PC-3 (cell line): ENCODE measurements around the gene SPSB1. TPM values are rescaled to one million over a fixed set of nuclear protein-coding genes. Genes with fewer than 3 reads are reported as not detected.

Experiments
- ATAC-seq: fragments of 200-7000 bp; cut with Tn5 transposase; 2 replicates; pipeline ENCODE4 v1.9.1; 2020; ENCODE audit warnings: mild to moderate bottlenecking, moderate library complexity
- BruUV-seq: library from RNA; stranded (reverse); fragments of 400-500 nt; replicated peaks from 2 replicates; lab custom pipeline; 2021; lab: Mats Ljungman, UMichigan
- CTCF ChIA-PET: fragments of 300-600 bp; sonication (Branson Sonifier 250); formaldehyde crosslinking; loops from one replicate; lab custom pipeline; 2022; ENCODE audit warnings: antibody characterized with exemption; lab: Charles Lee
- POLR2A ChIA-PET: fragments of 300-600 bp; sonication (Branson Sonifier 250); formaldehyde crosslinking; loops from one replicate; lab custom pipeline; 2022; ENCODE audit warnings: antibody characterized with exemption; ENCODE audit not compliant: unreplicated experiment; lab: Charles Lee
- DNase-seq: peaks from one replicate; pipeline ENCODE4 v3.0.0-alpha.2; 2015
- H2AFZ ChIP-seq: fragments of 300-600 bp; sonication (generic); 2 replicates; pipeline ENCODE4 v1.6.0; 2016; ENCODE audit warnings: antibody characterized with exemption, low read length
- H3F3A ChIP-seq: fragments of 300-600 bp; sonication (generic); one replicate; pipeline ENCODE4 v1.6.0; 2017; ENCODE audit warnings: antibody characterized with exemption, low read length, control low read depth, mild to moderate bottlenecking; ENCODE audit not compliant: unreplicated experiment
- H3K27ac ChIP-seq: fragments of 300-600 bp; sonication (generic); 2 replicates; pipeline ENCODE4 v1.5.1; 2016; ENCODE audit warnings: mild to moderate bottlenecking, low read length
- H3K27me3 ChIP-seq: fragments of 300-600 bp; sonication (generic); 2 replicates; pipeline ENCODE4 v1.6.1; 2016; ENCODE audit warnings: low read length, mixed read lengths
- H3K36me3 ChIP-seq: fragments of 300-600 bp; sonication (generic); 2 replicates; pipeline ENCODE4 v1.6.1; 2016; ENCODE audit warnings: low read depth, mixed run types, low read length, mixed read lengths
- H3K4me1 ChIP-seq: fragments of 300-600 bp; sonication (generic); 2 replicates; pipeline ENCODE4 v1.5.1; 2016; ENCODE audit warnings: low read length; ENCODE audit not compliant: insufficient read depth
- H3K4me2 ChIP-seq: fragments of 300-600 bp; sonication (generic); 2 replicates; pipeline ENCODE4 v1.6.0; 2016; ENCODE audit warnings: low read length
- H3K4me3 ChIP-seq: fragments of 300-600 bp; sonication (generic); 2 replicates; pipeline ENCODE4 v1.5.1; 2016; ENCODE audit warnings: mild to moderate bottlenecking, low read length, mixed read lengths
- H3K79me2 ChIP-seq: fragments of 300-600 bp; sonication (generic); 2 replicates; pipeline ENCODE4 v1.6.1; 2017; ENCODE audit warnings: low read length, mixed read lengths
- H3K9ac ChIP-seq: fragments of 300-600 bp; sonication (generic); 2 replicates; pipeline ENCODE4 v1.6.0; 2016; ENCODE audit warnings: mild to moderate bottlenecking, low read length
- H3K9me2 ChIP-seq: fragments of 300-600 bp; sonication (generic); replicated peaks from 2 replicates; pipeline ENCODE4 v1.6.1; 2016; ENCODE audit warnings: mixed run types, low read length, mixed read lengths
- H3K9me3 ChIP-seq: fragments of 300-600 bp; sonication (generic); 2 replicates; pipeline ENCODE4 v1.6.1; 2016; ENCODE audit warnings: low read length, mixed read lengths
- H4K20me1 ChIP-seq: fragments of 300-600 bp; sonication (generic); 2 replicates; pipeline ENCODE4 v1.6.1; 2016; ENCODE audit warnings: low read length, mixed read lengths
- EZH2 ChIP-seq: fragments of 300-600 bp; sonication (generic); IDR thresholded peaks from one replicate; pipeline ENCODE4 v1.6.1; 2017; ENCODE audit warnings: antibody characterized with exemption, mild to moderate bottlenecking, low read length; ENCODE audit not compliant: unreplicated experiment
- EZH2phosphoT487 ChIP-seq: fragments of 300-600 bp; sonication (generic); IDR thresholded peaks from 2 replicates; pipeline ENCODE4 v1.6.1; 2018; ENCODE audit warnings: mild to moderate bottlenecking, antibody characterized with exemption, low read length, borderline replicate concordance
- intact Hi-C: fragments of 100-400 bp; cut with micrococcal nuclease; formaldehyde crosslinking; loops from 2 replicates; pipeline ENCODE4 v1.9.0; 2023
- total RNA-seq: library from RNA; depleted of rRNA; stranded (reverse); fragments of >200 nt; gene quantifications from 2 replicates; pipeline ENCODE4 v1.2.3, GENCODE V29; 2014
- TF ChIP-seq, protein P1 (sequence below): fragments of 300-600 bp; sonication (generic); conservative IDR thresholded peaks from 2 replicates; pipeline ENCODE4 v1.5.1; 2017; ENCODE audit warnings: antibody characterized with exemption, low read depth, mild to moderate bottlenecking, low read length

Gene SPSB1
- total RNA-seq, 1 experiment from 2014 or later = 18.1 TPM

- ChIA-PET CTCF (no interaction called here), POLR2A (no interaction called here)
- no peak for ATAC-seq
- no TSS peak for BruUV-seq
- Histone ChIP-seq H3F3A (no peaks in the 10 kb centered on the region), H3K4me1 (peaks cover 37% of the 10 kb centered on the region), H2AFZ (no peak overlapping the region), H4K20me1 (no peaks in the 10 kb centered on the region), H3K9me3 (no peaks in the 10 kb centered on the region), H3K4me2 (no peak overlapping the region), H3K4me3 (no peak overlapping the region), H3K79me2 (no peaks in the 10 kb centered on the region), H3K9me2 (no peaks in the 10 kb centered on the region), H3K27me3 (no peaks in the 10 kb centered on the region), H3K27ac (no peak overlapping the region), H3K36me3 (no peaks in the 10 kb centered on the region), H3K9ac (no peak overlapping the region)
- intact Hi-C loops = no loop called here
- no peak for DNase-seq
- TF ChIP-seq EZH2 (no peak), EZH2phosphoT487 (no peak)
- TF ChIP-seq, protein P1, sequence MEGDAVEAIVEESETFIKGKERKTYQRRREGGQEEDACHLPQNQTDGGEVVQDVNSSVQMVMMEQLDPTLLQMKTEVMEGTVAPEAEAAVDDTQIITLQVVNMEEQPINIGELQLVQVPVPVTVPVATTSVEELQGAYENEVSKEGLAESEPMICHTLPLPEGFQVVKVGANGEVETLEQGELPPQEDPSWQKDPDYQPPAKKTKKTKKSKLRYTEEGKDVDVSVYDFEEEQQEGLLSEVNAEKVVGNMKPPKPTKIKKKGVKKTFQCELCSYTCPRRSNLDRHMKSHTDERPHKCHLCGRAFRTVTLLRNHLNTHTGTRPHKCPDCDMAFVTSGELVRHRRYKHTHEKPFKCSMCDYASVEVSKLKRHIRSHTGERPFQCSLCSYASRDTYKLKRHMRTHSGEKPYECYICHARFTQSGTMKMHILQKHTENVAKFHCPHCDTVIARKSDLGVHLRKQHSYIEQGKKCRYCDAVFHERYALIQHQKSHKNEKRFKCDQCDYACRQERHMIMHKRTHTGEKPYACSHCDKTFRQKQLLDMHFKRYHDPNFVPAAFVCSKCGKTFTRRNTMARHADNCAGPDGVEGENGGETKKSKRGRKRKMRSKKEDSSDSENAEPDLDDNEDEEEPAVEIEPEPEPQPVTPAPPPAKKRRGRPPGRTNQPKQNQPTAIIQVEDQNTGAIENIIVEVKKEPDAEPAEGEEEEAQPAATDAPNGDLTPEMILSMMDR = no peak
Measured at GRCh38 chr1:9271861-9272595, 20.7 kb upstream of the SPSB1 start.

DNA sequence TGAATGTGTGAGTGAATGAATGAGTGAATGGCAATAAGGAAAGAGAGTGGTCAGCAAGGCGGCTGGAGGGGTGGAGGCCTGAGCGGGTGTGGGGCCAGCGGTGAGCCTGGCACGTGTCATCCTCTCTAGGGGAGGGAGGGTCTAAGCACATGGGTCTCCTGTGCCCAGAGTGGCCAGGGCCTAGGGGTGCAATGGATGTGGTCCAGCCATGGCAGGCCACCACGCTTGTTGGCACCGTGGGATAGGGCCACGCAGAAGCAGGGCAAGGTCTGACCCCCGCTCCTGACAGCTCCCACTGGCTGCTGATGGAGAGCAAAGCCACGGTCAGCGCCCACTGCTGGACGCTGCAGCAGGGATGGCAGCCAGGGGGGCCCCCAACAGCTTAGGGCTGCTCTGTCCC, 19.5 kb upstream of the SPSB1 start:
- ATAC-seq = no peak
- H2AFZ ChIP-seq = no peak overlapping the region
- H3K36me3 ChIP-seq = no peaks in the 10 kb centered on the region
- POLR2A ChIA-PET = no interaction called here
- no peak overlapping the region for H3K4me2 ChIP-seq
- TF ChIP-seq EZH2 = no peak
- TF ChIP-seq, protein P1 = no peak
- TF ChIP-seq EZH2phosphoT487 = no peak
- intact Hi-C loops = no loop called here
- H3K4me3 ChIP-seq = no peak overlapping the region
- H3K9ac ChIP-seq = no peak overlapping the region
- no peaks in the 10 kb centered on the region for H4K20me1 ChIP-seq
- no peaks in the 10 kb centered on the region for H3K9me2 ChIP-seq
- no peaks in the 10 kb centered on the region for H3K9me3 ChIP-seq
- CTCF ChIA-PET = interaction anchor here (0.6 kb wide), 1 partner anchor 322 kb away, joined by 6 read pairs; no protein-coding TSS in a partner anchor
- no TSS peak for BruUV-seq
- H3K4me1 ChIP-seq = peaks cover 37% of the 10 kb centered on the region
- no peaks in the 10 kb centered on the region for H3K79me2 ChIP-seq
- H3F3A ChIP-seq = no peaks in the 10 kb centered on the region
- no peaks in the 10 kb centered on the region for H3K27me3 ChIP-seq
- H3K27ac ChIP-seq = no peak overlapping the region
- DNase-seq = no peak

DNA sequence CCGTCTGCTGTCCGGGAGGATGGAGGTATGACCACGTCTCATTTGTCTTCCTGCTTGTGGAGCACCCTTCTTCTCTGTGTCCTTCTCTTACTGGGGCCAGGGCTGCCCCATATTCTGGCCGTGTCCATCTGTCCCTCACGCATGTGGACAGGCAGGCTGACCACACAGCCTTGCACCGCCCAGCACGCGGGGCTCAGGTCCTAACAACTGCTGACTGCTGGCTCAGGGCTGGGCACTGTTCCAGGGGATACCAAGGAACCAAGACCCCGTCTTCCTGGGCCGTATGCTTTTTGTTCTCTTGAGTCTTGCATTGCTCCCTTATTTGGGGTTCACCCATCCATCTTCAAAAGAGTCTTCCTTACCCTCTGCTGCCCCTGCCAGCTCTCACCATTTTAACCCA, 17.5 kb upstream of the SPSB1 start:
- H3K9ac ChIP-seq = no peak overlapping the region
- H3K9me3 ChIP-seq = no peaks in the 10 kb centered on the region
- H3K27me3 ChIP-seq = no peaks in the 10 kb centered on the region
- H4K20me1 ChIP-seq = no peaks in the 10 kb centered on the region
- TF ChIP-seq EZH2 (no peak), EZH2phosphoT487 (no peak)
- TF ChIP-seq, protein P1 = no peak
- H3F3A ChIP-seq = no peaks in the 10 kb centered on the region
- H3K9me2 ChIP-seq = no peaks in the 10 kb centered on the region
- no peak overlapping the region for H2AFZ ChIP-seq
- no TSS peak for BruUV-seq
- ChIA-PET CTCF (interaction anchor here (0.6 kb wide), 2 partner anchors 9 to 339 kb away, joined by 4 read pairs; no protein-coding TSS in a partner anchor), POLR2A (no interaction called here)
- no peak overlapping the region for H3K27ac ChIP-seq
- intact Hi-C loops = no loop called here
- no peaks in the 10 kb centered on the region for H3K36me3 ChIP-seq
- H3K79me2 ChIP-seq = no peaks in the 10 kb centered on the region
- H3K4me2 ChIP-seq = 0 out of 2 replicates have a peak overlapping the region, but pooled peaks have one; percentile 28
- ATAC-seq = no peak
- H3K4me3 ChIP-seq = no peak overlapping the region
- peaks cover 34% of the 10 kb centered on the region for H3K4me1 ChIP-seq
- no peak for DNase-seq
